A549 (cell line): ENCODE measurements around the gene TMEM143. TPM values are rescaled to one million over a fixed set of nuclear protein-coding genes. Genes with fewer than 3 reads are reported as not detected.

ENCODE experiments used
- ATAC-seq, 2 experiments: fragments of 200-7000 bp in 1 of 2; fragments of >200 bp in 1 of 2; cut with Nextera tagmentation in 1 of 2; cut with Tn5 transposase in 1 of 2; 3 replicates each; pipeline versions ENCODE4 v1.8.0 to v1.9.1; 2018 to 2020; ENCODE audit warnings: mild to moderate bottlenecking in 1 of 2, moderate library complexity in 1 of 2
- CTCF ChIA-PET: fragments of 300-600 bp; sonication (Branson Sonifier 250); formaldehyde crosslinking; extraction: SDS; loops from one replicate; lab custom pipeline; 2021; ENCODE audit warnings: antibody characterized with exemption, inconsistent platforms; lab: Yijun Ruan, JAX
- POLR2A ChIA-PET: fragments of 350-600 bp; formaldehyde crosslinking; extraction: SDS; loops from one replicate; lab custom pipeline; 2021; ENCODE audit warnings: antibody characterized with exemption, inconsistent platforms; lab: Yijun Ruan, JAX
- DNase-seq, 2 experiments: peaks; one replicate each; pipeline versions ENCODE4 v3.0.0 to v3.0.0-alpha.2; 2011 to 2016; ENCODE audit warnings: low read depth in 1 of 2, low spot score in 1 of 2
- FAIRE-seq: peaks from 2 replicates; lab custom pipeline; 2011; peaks lifted over from hg19 to GRCh38; lab: Jason Lieb, UNC
- H3K27ac ChIP-seq, 2 experiments: fragments of >200 bp; sonication (Bioruptor Twin); formaldehyde crosslinking; 3 replicates each; pipeline ENCODE4 v1.5.1; 2016 to 2017
- H3K4me1 ChIP-seq: fragments of >200 bp; sonication (Bioruptor Twin); formaldehyde crosslinking; 3 replicates; pipeline ENCODE4 v1.6.1; 2016
- H3K4me2 ChIP-seq: fragments of >200 bp; sonication (Bioruptor Twin); formaldehyde crosslinking; 3 replicates; pipeline ENCODE4 v1.6.1; 2016
- H3K4me3 ChIP-seq: fragments of >200 bp; sonication (Bioruptor Twin); formaldehyde crosslinking; 3 replicates; pipeline ENCODE4 v1.5.1; 2016
- H3K9me3 ChIP-seq: fragments of >200 bp; sonication (Bioruptor Twin); formaldehyde crosslinking; 3 replicates; pipeline ENCODE4 v1.6.1; 2016
- CBX2 ChIP-seq: fragments of 200-600 bp; sonication (generic); IDR thresholded peaks from 2 replicates; pipeline ENCODE4 v1.6.1; 2016; ENCODE audit warnings: low read depth, mild to moderate bottlenecking, borderline replicate concordance
- CBX8 ChIP-seq: fragments of 200-600 bp; sonication (generic); IDR thresholded peaks from 2 replicates; pipeline ENCODE4 v1.6.1; 2016
- CHD2 ChIP-seq: fragments of 150-350 bp; IDR thresholded peaks from 2 replicates; pipeline ENCODE4 v1.6.1; 2014; ENCODE audit warnings: low read length; ENCODE audit not compliant: partially characterized antibody
- CHD4 ChIP-seq: fragments of 200-600 bp; sonication (generic); IDR thresholded peaks from 2 replicates; pipeline ENCODE4 v1.6.1; 2016; ENCODE audit warnings: antibody characterized with exemption, mild to moderate bottlenecking, borderline replicate concordance
- E2F6 ChIP-seq: IDR thresholded peaks from 2 replicates; pipeline ENCODE4 v1.6.1; 2012; ENCODE audit warnings: low read depth, borderline replicate concordance
- EHF ChIP-seq: fragments of 250-450 bp; sonication (Bioruptor Pico); IDR thresholded peaks from 2 replicates; pipeline ENCODE4 v1.5.0; 2020; ENCODE audit warnings: mild to moderate bottlenecking
- FOSL2 ChIP-seq, 2 experiments: fragments of 450-650 bp in 1 of 2; fragments of >200 bp in 1 of 2; sonication (Bioruptor Twin) in 1 of 2; formaldehyde crosslinking; IDR thresholded peaks; 2 replicates each; pipeline versions ENCODE4 v1.5.0 to v1.6.1; 2016 to 2020; ENCODE audit warnings: mild to moderate bottlenecking in 1 of 2, moderate library complexity in 1 of 2
- FOXS1 ChIP-seq: fragments of 250-450 bp; sonication (Bioruptor Pico); IDR thresholded peaks from 2 replicates; pipeline ENCODE4 v1.5.0; 2020; ENCODE audit warnings: mild to moderate bottlenecking, moderate library complexity
- HOXB13 ChIP-seq: fragments of 250-450 bp; sonication (Bioruptor Pico); IDR thresholded peaks from 2 replicates; pipeline ENCODE4 v1.5.0; 2020; ENCODE audit warnings: low read depth, mild to moderate bottlenecking, moderate library complexity
- HOXB5 ChIP-seq: fragments of 250-450 bp; sonication (Bioruptor Pico); IDR thresholded peaks from 2 replicates; pipeline ENCODE4 v1.5.0; 2020; ENCODE audit warnings: mild to moderate bottlenecking, moderate library complexity
- JUN ChIP-seq, 2 experiments: fragments of >200 bp; sonication (Bioruptor Twin); formaldehyde crosslinking; IDR thresholded peaks; 2 replicates in 1 of 2; 3 replicates in 1 of 2; pipeline ENCODE4 v1.6.1; 2016 to 2017
- JUNB ChIP-seq: fragments of >200 bp; sonication (Bioruptor Twin); formaldehyde crosslinking; IDR thresholded peaks from 2 replicates; pipeline ENCODE4 v1.6.1; 2016
- KDM1A ChIP-seq: fragments of 200-600 bp; sonication (generic); IDR thresholded peaks from 2 replicates; pipeline ENCODE4 v1.6.1; 2016; ENCODE audit warnings: low read depth, mild to moderate bottlenecking
- MAFK ChIP-seq: fragments of 450-650 bp; IDR thresholded peaks from 2 replicates; pipeline ENCODE4 v1.6.1; 2014; ENCODE audit not compliant: partially characterized antibody
- MAZ ChIP-seq: fragments of 150-350 bp; IDR thresholded peaks from 2 replicates; pipeline ENCODE4 v1.6.1; 2014; ENCODE audit warnings: antibody characterized with exemption, low read depth, low read length, borderline replicate concordance
- NR3C1 ChIP-seq: fragments of >200 bp; sonication (Bioruptor Twin); formaldehyde crosslinking; IDR thresholded peaks from 3 replicates; pipeline ENCODE4 v1.6.1; 2017
- PHF8 ChIP-seq: fragments of 200-600 bp; sonication (generic); IDR thresholded peaks from 2 replicates; pipeline ENCODE4 v1.6.1; 2016; ENCODE audit warnings: low read depth, mild to moderate bottlenecking, antibody characterized with exemption, moderate library complexity, borderline replicate concordance
- POLR2A ChIP-seq: IDR thresholded peaks from 2 replicates; pipeline ENCODE4 v1.6.1; 2012; ENCODE audit warnings: mild to moderate bottlenecking, low read length
- RAD21 ChIP-seq, 2 experiments: fragments of >200 bp in 1 of 2; sonication (Bioruptor Twin) in 1 of 2; formaldehyde crosslinking in 1 of 2; IDR thresholded peaks in 1 of 2; conservative IDR thresholded peaks in 1 of 2; 2 replicates in 1 of 2; 3 replicates in 1 of 2; pipeline ENCODE4 v1.6.1; 2012 to 2018; ENCODE audit warnings: inconsistent platforms in 1 of 2
- RCOR1 ChIP-seq: fragments of 150-350 bp; IDR thresholded peaks from 2 replicates; pipeline ENCODE4 v1.6.1; 2014; ENCODE audit warnings: antibody characterized with exemption, low read length, low read depth
- REST ChIP-seq: fragments of 200-600 bp; sonication (generic); IDR thresholded peaks from 2 replicates; pipeline ENCODE4 v1.6.1; 2016; ENCODE audit warnings: antibody characterized with exemption, mild to moderate bottlenecking, moderate library complexity
- TFCP2L1 ChIP-seq: fragments of 250-450 bp; sonication (Bioruptor Pico); IDR thresholded peaks from 2 replicates; pipeline ENCODE4 v1.5.0; 2021; ENCODE audit warnings: mild to moderate bottlenecking
- TP53 ChIP-seq: fragments of 250-450 bp; sonication (Bioruptor Pico); IDR thresholded peaks from 2 replicates; pipeline ENCODE4 v1.5.0; 2021; ENCODE audit warnings: mild to moderate bottlenecking, moderate library complexity
- ZC3H11A ChIP-seq: fragments of 450-650 bp; IDR thresholded peaks from 2 replicates; pipeline ENCODE4 v1.6.1; 2014; ENCODE audit warnings: antibody characterized with exemption, mild to moderate bottlenecking
- ZFP36 ChIP-seq: fragments of 450-650 bp; IDR thresholded peaks from 2 replicates; pipeline ENCODE4 v1.6.1; 2014; ENCODE audit warnings: borderline replicate concordance; ENCODE audit not compliant: partially characterized antibody
- WGBS: methylation state at CpG from one replicate; pipeline ENCODE4 v1.1.6; 2017; ENCODE audit errors: missing lambda C conversion rate; 5-methylcytosine and 5-hydroxymethylcytosine counted together
- polyA plus RNA-seq, 4 experiments: library from polyadenylated mRNA; depleted of rRNA in 3 of 4; stranded (reverse); fragments of >200 nt; fragmentation: RNase III in 1 of 4; extraction: RNeasy Plus Mini Kit Qiagen cat#74134 plus additional on column Dnase treatment in 1 of 4; gene quantifications; 2 replicates in 3 of 4; 3 replicates in 1 of 4; pipeline ENCODE4 v1.2.3, GENCODE V29; 2011 to 2017

TMEM143 gene
- polyA plus RNA-seq, 2 of the 4 experiments (the other 2 are of a cell fraction), result 6.4 to 7.4 TPM

- DNase-seq (peak; percentile 98), FAIRE-seq (peak; percentile 88), ATAC-seq (peak; percentile 87 to 95)
- H3K9me3 ChIP-seq, result no peaks in the 10 kb centered on the region
- H3K4me2 ChIP-seq, result peak overlapping the region; percentile 95
- peaks cover 8% of the 10 kb centered on the region for H3K4me1 ChIP-seq
- peak overlapping the region; percentile 51 for H3K4me3 ChIP-seq
- ChIA-PET POLR2A (interaction anchor here (0.6 to 3.1 kb wide), 18 partner anchors 8 to 256 kb away, joined by 3 to 36 read pairs (median 6); partner anchors contain the start of genes GRIN2D, KDELR1, RPL18 and SPHK2), CTCF (interaction anchor here (0.8 to 2.7 kb wide), 13 partner anchors 9 to 246 kb away, joined by 3 to 20 read pairs (median 4); partner anchors contain the start of gene KDELR1)
- TF ChIP-seq TFCP2L1 (no peak), ZC3H11A (no peak), HOXB13 (CRISPR knock-in tag) (no peak), CHD2 (peak; percentile 69), MAZ (no peak), HOXB5 (CRISPR knock-in tag) (no peak), POLR2A (peak; percentile 55), PHF8 (0 out of 2 replicates have a peak, but pooled peaks have one; percentile 51), MAFK (peak; percentile 79), FOSL2 (IDR thresholded peaks at IDR 0.05) (no peak), FOSL2 (CRISPR knock-in tag; IDR thresholded peaks at IDR 0.05) (0 out of 2 replicates have a peak, but pooled peaks have one; percentile 7), NR3C1 (no peak), RCOR1 (0 out of 2 replicates have a peak, but pooled peaks have one; percentile 36), E2F6 (peak; percentile 38; the same call in 1 of the 2 replicates), KDM1A (no peak), ZFP36 (no peak), JUNB (no peak), JUN (IDR thresholded peaks at IDR 0.05) (peak; percentile 73 to 75; a peak in 2 of 5 replicates), REST (peak; percentile 69), CBX8 (no peak), EHF (CRISPR knock-in tag) (no peak), CBX2 (no peak), CHD4 (0 out of 2 replicates have a peak, but pooled peaks have one; percentile 42)
- WGBS, result 4% methylated on average over 23 of the region's 26 CpGs
- peak overlapping the region; percentile 90 to 97 for H3K27ac ChIP-seq
Measured at GRCh38 chr19:48362716-48363499, 832 bp downstream of the TMEM143 start.

- CTCF ChIA-PET, result interaction anchor here (1.4 to 2.7 kb wide), 4 partner anchors 8 to 223 kb away, joined by 4 to 11 read pairs (median 7); no protein-coding TSS in a partner anchor
- TF ChIP-seq FOXS1 (CRISPR knock-in tag) (no peak), RAD21 (conservative IDR thresholded peaks at IDR 0.05 in 1 of 2, IDR thresholded peaks at IDR 0.05 in 1 of 2) (no peak), HOXB13 (CRISPR knock-in tag) (no peak), TP53 (CRISPR knock-in tag) (no peak)
- TF ChIP-seq, all 56 proteins: peak for 0
- ATAC-seq, result no peak
Measured at GRCh38 chr19:48361912-48362311, 1.8 kb downstream of the TMEM143 start.

More at GRCh38 chr19:48361912-48362311, 1.8 kb downstream of the TMEM143 start:
- no peak overlapping the region for H3K4me3 ChIP-seq
- no peak overlapping the region for H3K27ac ChIP-seq
- no peaks in the 10 kb centered on the region for H3K9me3 ChIP-seq
- 96% methylated on average over 3 of the region's 3 CpGs for WGBS
- DNase-seq (no peak), FAIRE-seq (no peak)
- H3K4me1 ChIP-seq, result peaks cover 11% of the 10 kb centered on the region
- no peak overlapping the region for H3K4me2 ChIP-seq
- POLR2A ChIA-PET, result interaction anchor here (1.1 to 3.1 kb wide), 2 partner anchors 29 to 30 kb away, joined by 8 to 36 read pairs; partner anchors contain the start of gene KDELR1
